GM21528 (cell line): Measurements from ENCODE around the gene UBE2QL1.

ENCODE experiments used
- ATAC-seq: cut with Tn5 transposase; IDR thresholded peaks from one replicate; pipeline ENCODE4 v1.9.1; 2021; ENCODE audit warnings: mild to moderate bottlenecking, moderate library complexity; ENCODE audit not compliant: unreplicated experiment, low FRiP score

The UBE2QL1 gene

GRCh38 chr5:6424700-6425099, 24.0 kb upstream of the UBE2QL1 start:
- ATAC-seq: no peak

GRCh38 chr5:6427694-6428093, 21.0 kb upstream of the UBE2QL1 start:
- ATAC-seq: no peak

- no peak for ATAC-seq
Observed at GRCh38 chr5:6430418-6431028, 18.1 kb upstream of the UBE2QL1 start.

GRCh38 chr5:6431214-6432195, 17.2 kb upstream of the UBE2QL1 start:
- ATAC-seq: no peak

GRCh38 chr5:6432206-6432605, 16.5 kb upstream of the UBE2QL1 start:
- no peak for ATAC-seq

- no peak for ATAC-seq
Observed at GRCh38 chr5:6434731-6435130, 13.9 kb upstream of the UBE2QL1 start.

- no peak for ATAC-seq
Observed at GRCh38 chr5:6435356-6435755, 13.3 kb upstream of the UBE2QL1 start.

- ATAC-seq: no peak
Observed at GRCh38 chr5:6436715-6437331, 11.8 kb upstream of the UBE2QL1 start.

GRCh38 chr5:6439588-6440550, 8.8 kb upstream of the UBE2QL1 start:
- no peak for ATAC-seq

GRCh38 chr5:6442333-6442732, 6.3 kb upstream of the UBE2QL1 start:
- no peak for ATAC-seq

- ATAC-seq: no peak
Observed at GRCh38 chr5:6443326-6443725, 5.3 kb upstream of the UBE2QL1 start.

- ATAC-seq: no peak
Observed at GRCh38 chr5:6446042-6446441, 2.6 kb upstream of the UBE2QL1 start.

- ATAC-seq: no peak
Observed at GRCh38 chr5:6446626-6447309, 1.9 kb upstream of the UBE2QL1 start.

- no peak for ATAC-seq
Observed at GRCh38 chr5:6447384-6448140, 1.1 kb upstream of the UBE2QL1 start.

- no peak for ATAC-seq
Observed at GRCh38 chr5:6448141-6448491, 543 bp upstream of the UBE2QL1 start.

GRCh38 chr5:6449465-6450158, 953 bp downstream of the UBE2QL1 start:
- ATAC-seq: no peak

GRCh38 chr5:6450319-6450833, 1.7 kb downstream of the UBE2QL1 start:
- no peak for ATAC-seq
